ENCODE results near the gene NNAT.
"Not testable (repeated sequence)": the region's sequence is repeated elsewhere in the genome, so short reads cannot be mapped to it uniquely, and the experiment has no call there.

NNAT gene

GRCh38 chr20:37541326-37541725 lies 20.3 kb downstream of the NNAT start:
- no peaks in the 10 kb centered on the region for H3K4me1 Mint-ChIP-seq
- H3K9me3 Mint-ChIP-seq = no peaks in the 10 kb centered on the region
- H3K4me3 Mint-ChIP-seq = no peak overlapping the region
- H3K27ac Mint-ChIP-seq = no peak overlapping the region
- no peaks in the 10 kb centered on the region for H3K36me3 Mint-ChIP-seq
- H3K27me3 Mint-ChIP-seq = peaks cover 5% of the 10 kb centered on the region

DNA sequence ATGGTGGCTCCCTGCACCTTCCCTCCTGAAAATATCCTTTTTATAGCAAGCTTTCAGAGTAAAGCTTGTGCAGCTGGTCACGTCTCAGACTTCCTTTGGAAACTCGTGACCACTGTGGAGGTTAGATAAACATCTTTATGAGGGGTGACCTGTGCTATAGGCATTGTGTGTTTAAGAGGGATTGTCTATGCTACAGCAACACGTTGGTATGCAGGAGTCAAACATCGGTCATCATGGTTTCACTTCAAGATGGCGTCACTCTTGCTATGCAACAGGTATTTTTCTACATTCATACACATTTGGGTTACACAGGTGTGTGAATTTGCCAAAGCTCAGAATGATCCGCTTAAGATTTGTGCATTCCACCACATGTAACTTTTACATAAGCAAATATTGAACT lies 21.2 kb downstream of the NNAT start:
- H3K27me3 Mint-ChIP-seq = peaks cover 3% of the 10 kb centered on the region
- no peaks in the 10 kb centered on the region for H3K9me3 Mint-ChIP-seq
- no peaks in the 10 kb centered on the region for H3K4me1 Mint-ChIP-seq
- no peak overlapping the region for H3K27ac Mint-ChIP-seq
- H3K4me3 Mint-ChIP-seq = no peak overlapping the region
- no peaks in the 10 kb centered on the region for H3K36me3 Mint-ChIP-seq

GRCh38 chr20:37543828-37544227 lies 22.8 kb downstream of the NNAT start:
- Mint-ChIP-seq H3K4me1 (no peaks in the 10 kb centered on the region), H3K4me3 (no peak overlapping the region), H3K36me3 (no peaks in the 10 kb centered on the region), H3K27me3 (no peaks in the 10 kb centered on the region), H3K27ac (no peak overlapping the region), H3K9me3 (no peaks in the 10 kb centered on the region)

DNA sequence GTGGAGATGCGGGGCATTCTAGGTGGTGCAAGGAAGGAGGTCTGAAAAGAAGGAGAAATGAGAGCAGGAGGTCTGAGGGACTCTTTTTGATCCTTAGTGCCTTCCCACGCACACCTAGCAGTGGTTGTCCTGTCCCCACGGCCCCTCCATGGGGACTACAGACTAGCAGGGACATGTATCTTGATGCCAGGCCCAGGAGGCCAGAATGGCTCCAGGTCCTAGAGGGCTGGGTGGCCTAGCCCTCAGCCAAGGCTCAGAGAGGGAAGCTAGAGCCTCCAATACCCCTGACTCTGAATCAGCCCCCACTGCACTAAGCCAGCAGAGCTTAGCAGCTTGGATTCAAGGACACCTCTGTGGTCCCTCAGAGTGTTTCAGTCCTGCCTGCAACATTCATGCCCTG lies 23.3 kb downstream of the NNAT start:
- Mint-ChIP-seq H3K4me1 (no peaks in the 10 kb centered on the region), H3K27me3 (no peaks in the 10 kb centered on the region), H3K9me3 (peaks cover under 1% of the 10 kb centered on the region), H3K4me3 (no peak overlapping the region), H3K27ac (no peak overlapping the region), H3K36me3 (no peaks in the 10 kb centered on the region)

DNA sequence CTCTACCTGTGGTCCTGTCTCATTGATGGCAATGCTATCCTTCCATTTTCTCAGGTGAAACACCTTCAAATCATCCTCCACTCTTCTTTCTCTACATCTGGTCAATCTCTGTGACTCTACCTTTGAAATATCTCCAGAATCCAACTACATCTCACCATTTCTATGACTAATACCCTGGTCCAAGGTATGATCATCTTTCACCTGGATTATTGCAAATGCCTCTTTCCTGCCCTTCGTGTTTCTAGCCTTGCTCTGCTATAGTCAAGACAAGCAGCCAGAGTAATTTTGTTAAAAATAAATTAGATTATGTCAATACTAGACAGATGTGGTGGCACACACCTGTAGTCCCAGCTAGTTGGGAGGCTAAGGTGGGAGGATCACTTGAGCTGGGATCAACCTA lies 24.5 kb downstream of the NNAT start:
- H3K4me3 Mint-ChIP-seq = no peak overlapping the region
- H3K4me1 Mint-ChIP-seq = no peaks in the 10 kb centered on the region
- peaks cover 1% of the 10 kb centered on the region for H3K36me3 Mint-ChIP-seq
- H3K27me3 Mint-ChIP-seq = no peaks in the 10 kb centered on the region
- peaks cover 4% of the 10 kb centered on the region for H3K9me3 Mint-ChIP-seq
- no peak overlapping the region for H3K27ac Mint-ChIP-seq

DNA sequence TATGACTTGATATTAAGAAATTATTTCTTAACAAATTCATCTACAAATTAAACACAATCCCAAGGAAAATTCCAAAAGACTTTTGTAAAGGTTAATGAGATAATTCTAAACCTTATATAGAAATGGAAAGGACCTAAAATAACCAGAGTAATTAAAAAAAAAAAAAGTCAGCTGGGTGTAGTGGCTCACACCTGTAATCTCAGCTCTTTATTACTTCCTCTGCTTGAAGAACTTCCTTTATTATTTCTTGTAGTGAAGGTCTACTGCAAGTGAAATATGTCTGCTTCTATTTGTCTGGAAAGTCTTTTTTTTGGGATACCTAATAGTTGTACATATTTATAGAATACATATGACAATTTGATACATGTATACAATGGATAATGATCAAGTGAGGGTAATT lies 26.9 kb downstream of the NNAT start:
- Mint-ChIP-seq H3K27me3 (no peaks in the 10 kb centered on the region), H3K36me3 (peaks cover 1% of the 10 kb centered on the region), H3K27ac (no peak overlapping the region), H3K4me3 (no peak overlapping the region), H3K9me3 (peaks cover 4% of the 10 kb centered on the region), H3K4me1 (peaks cover 6% of the 10 kb centered on the region)

DNA sequence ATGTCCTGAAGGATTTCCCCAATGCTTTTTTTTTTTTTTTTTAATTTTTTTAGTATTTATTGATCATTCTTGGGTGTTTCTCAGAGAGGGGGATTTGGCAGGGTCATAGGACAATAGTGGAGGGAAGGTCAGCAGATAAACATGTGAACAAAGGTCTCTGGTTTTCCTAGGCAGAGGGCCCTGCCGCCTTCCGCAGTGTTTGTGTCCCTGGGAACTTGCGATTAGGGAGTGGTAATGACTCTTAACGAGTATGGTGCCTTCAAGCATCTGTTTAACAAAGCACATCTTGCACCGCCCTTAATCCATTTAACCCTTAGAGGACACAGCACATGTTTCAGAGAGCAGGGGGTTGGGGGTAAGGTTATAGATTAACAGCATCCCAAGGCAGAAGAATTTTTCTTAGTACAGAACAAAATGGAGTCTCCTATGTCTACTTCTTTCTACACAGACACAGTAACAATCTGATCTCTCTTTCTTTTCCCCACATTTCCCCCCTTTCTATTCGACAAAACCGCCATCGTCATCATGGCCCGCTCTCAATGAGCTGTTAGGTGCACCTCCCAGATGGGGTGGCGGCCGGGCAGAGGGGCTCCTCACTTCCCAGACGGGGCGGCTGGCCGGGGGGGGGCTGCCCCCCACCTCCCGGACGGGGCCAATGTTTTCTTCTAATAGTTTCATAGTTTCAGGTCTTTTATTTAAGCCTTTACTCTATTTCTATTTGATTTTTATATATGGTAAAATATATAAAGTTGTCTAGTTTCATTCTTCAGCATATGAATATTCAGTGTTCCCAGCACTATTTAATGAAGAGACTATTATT lies 29.3 kb downstream of the NNAT start:
- not testable (repeated sequence) for H3K27me3 Mint-ChIP-seq, H3K27ac Mint-ChIP-seq, H3K9me3 Mint-ChIP-seq, H3K4me3 Mint-ChIP-seq, H3K4me1 Mint-ChIP-seq, H3K36me3 Mint-ChIP-seq

- not testable (repeated sequence) for H3K27me3 Mint-ChIP-seq, H3K4me3 Mint-ChIP-seq, H3K4me1 Mint-ChIP-seq, H3K27ac Mint-ChIP-seq, H3K9me3 Mint-ChIP-seq, H3K36me3 Mint-ChIP-seq
These were observed 30.6 kb downstream of the NNAT start for GRCh38 chr20:37551660-37552059.

GRCh38 chr20:37552415-37552814 lies 31.4 kb downstream of the NNAT start:
- Mint-ChIP-seq H3K4me1 (peaks cover 6% of the 10 kb centered on the region), H3K27ac (no peak overlapping the region), H3K36me3 (peaks cover 1% of the 10 kb centered on the region), H3K27me3 (peaks cover 1% of the 10 kb centered on the region), H3K9me3 (peaks cover 4% of the 10 kb centered on the region), H3K4me3 (no peak overlapping the region)

- not testable (repeated sequence) for H3K36me3 Mint-ChIP-seq, H3K27ac Mint-ChIP-seq, H3K27me3 Mint-ChIP-seq, H3K4me3 Mint-ChIP-seq, H3K4me1 Mint-ChIP-seq, H3K9me3 Mint-ChIP-seq
These were observed 33.8 kb downstream of the NNAT start for GRCh38 chr20:37554721-37555298.

DNA sequence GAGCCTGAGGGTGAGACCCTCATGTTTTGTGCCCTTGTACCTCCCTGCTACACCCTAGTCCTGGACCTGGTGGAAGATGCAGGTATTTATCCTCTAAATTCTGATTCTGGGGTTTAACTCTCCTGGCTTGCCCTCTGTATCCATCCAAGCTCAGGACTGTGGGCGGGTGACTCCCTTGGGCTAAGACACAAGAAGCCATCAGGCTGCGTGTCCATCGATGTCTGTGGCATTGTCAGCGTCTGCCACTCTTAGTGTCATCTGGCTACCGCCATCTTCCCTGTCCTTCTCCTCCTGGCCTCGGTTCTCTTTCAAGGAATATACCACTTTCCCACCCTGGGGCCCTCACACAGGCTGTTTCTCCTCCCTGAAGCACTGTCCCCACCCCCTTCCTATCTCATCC lies 35.5 kb downstream of the NNAT start:
- Mint-ChIP-seq H3K4me1 (peaks cover 6% of the 10 kb centered on the region), H3K36me3 (no peaks in the 10 kb centered on the region), H3K9me3 (no peaks in the 10 kb centered on the region), H3K4me3 (no peak overlapping the region), H3K27me3 (peaks cover 1% of the 10 kb centered on the region), H3K27ac (no peak overlapping the region)

DNA sequence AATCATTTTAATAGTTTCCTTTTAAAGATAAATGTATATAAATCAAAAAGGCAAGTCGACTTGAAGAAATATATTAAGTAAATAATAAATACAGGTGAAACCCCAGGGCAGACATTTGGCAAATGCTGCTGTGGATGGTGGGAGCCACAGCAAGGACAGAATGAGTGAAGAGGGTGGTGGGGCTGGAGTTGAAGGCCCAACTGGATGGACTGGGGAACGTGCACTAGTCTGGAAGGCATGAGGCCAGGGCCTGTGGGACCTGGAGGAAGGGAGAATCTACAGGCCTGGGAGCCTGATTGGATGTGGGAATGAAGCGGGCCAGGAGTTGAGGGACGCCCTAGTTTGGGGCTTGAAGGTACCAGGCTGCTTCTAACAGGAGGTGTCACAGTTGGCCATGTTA lies 37.3 kb downstream of the NNAT start:
- Mint-ChIP-seq H3K4me3 (no peak overlapping the region), H3K27me3 (peaks cover 2% of the 10 kb centered on the region), H3K36me3 (no peaks in the 10 kb centered on the region), H3K9me3 (no peaks in the 10 kb centered on the region), H3K27ac (no peak overlapping the region), H3K4me1 (no peaks in the 10 kb centered on the region)

- H3K4me3 Mint-ChIP-seq = no peak overlapping the region
- H3K27me3 Mint-ChIP-seq = peaks cover 6% of the 10 kb centered on the region
- H3K9me3 Mint-ChIP-seq = no peaks in the 10 kb centered on the region
- H3K4me1 Mint-ChIP-seq = no peaks in the 10 kb centered on the region
- no peak overlapping the region for H3K27ac Mint-ChIP-seq
- H3K36me3 Mint-ChIP-seq = no peaks in the 10 kb centered on the region
These were observed 37.7 kb downstream of the NNAT start for GRCh38 chr20:37558779-37559178.

DNA sequence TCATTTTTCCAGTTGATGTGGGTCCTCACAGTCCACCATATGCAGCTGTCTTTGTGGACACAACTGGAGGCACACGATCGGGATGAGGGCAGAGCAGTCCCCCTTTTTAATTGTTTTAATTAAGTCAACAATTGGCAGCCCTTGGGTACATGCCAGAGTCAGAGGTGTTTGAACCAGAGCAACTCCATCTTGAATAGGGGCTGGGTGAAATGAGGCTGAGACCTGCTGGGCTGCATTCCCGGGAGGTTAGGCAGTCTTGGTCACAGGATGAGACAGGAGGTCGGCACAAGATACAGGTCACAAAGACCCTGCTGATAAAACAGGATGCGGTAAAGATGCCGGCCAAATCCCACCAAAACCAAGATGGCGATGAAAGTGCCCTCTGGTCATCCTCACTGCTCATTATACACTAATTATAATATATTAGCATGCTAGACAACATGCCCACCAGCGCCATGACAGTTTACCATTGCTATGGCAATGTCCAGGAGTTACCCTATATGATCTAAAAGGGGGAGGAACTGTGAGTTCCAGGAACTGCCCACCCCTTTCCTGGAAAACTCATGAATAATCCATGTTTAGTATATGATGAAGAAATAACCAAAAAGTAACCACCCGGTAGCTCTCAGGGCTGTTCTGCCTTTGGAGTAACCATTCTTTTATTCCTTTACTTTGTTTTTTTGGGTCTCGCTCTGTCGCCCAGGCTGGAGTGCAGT lies 38.4 kb downstream of the NNAT start:
- no peak overlapping the region for H3K27ac Mint-ChIP-seq
- no peaks in the 10 kb centered on the region for H3K4me1 Mint-ChIP-seq
- no peaks in the 10 kb centered on the region for H3K9me3 Mint-ChIP-seq
- no peaks in the 10 kb centered on the region for H3K36me3 Mint-ChIP-seq
- H3K4me3 Mint-ChIP-seq = no peak overlapping the region
- H3K27me3 Mint-ChIP-seq = peaks cover 9% of the 10 kb centered on the region

DNA sequence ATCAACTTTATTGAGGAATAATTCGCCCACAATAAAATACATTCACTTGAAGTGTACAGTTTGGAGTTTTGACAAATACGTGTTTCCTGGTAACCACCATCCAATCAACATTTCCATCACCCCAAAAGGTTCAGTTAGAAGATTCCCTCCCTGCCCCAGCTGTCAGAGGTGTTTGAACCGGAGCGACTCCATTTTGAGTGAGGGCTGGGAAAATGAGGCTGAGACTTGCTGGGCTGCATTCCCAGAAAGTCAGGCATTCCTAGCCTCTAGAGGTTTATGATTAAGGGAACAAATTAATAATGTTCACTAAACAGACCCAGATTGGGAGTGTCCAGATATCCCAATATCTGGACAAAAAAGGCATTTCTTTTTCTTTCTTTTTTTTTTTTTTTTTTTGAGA lies 39.6 kb downstream of the NNAT start:
- Mint-ChIP-seq H3K4me3 (no peak overlapping the region), H3K27me3 (peaks cover 16% of the 10 kb centered on the region)

GRCh38 chr20:37562695-37563480 lies 41.8 kb downstream of the NNAT start:
- H3K27ac Mint-ChIP-seq = no peak overlapping the region
- H3K27me3 Mint-ChIP-seq = peaks cover 22% of the 10 kb centered on the region
- H3K4me1 Mint-ChIP-seq = peaks cover 4% of the 10 kb centered on the region
- no peaks in the 10 kb centered on the region for H3K36me3 Mint-ChIP-seq
- no peak overlapping the region for H3K4me3 Mint-ChIP-seq
- H3K9me3 Mint-ChIP-seq = no peaks in the 10 kb centered on the region

More for the DNA sequence above, 39.6 kb downstream of the NNAT start:
- Mint-ChIP-seq H3K4me1 (no peaks in the 10 kb centered on the region), H3K36me3 (no peaks in the 10 kb centered on the region), H3K9me3 (no peaks in the 10 kb centered on the region), H3K27ac (no peak overlapping the region)

Data from activated naive CD4-positive, alpha-beta T cell treated with anti-CD3 and anti-CD28 coated beads, Interleukin-2, amount 50 U/mL, for 24 hours (primary cell).